Measurements from ENCODE around the gene ANO3.

GRCh38 chr11:26557666-26558065 is 225.7 kb downstream of the ANO3 start:
- TF ChIP-seq CTCF (IDR thresholded peaks at IDR 0.05; ENCODE audit: insufficient read depth, low read length, poor library complexity, severe bottlenecking) (no peak), EZH2phosphoT487 (conservative IDR thresholded peaks at IDR 0.05; ENCODE audit: low read length) (no peak)
